Hepatic stellate cell (primary cell): ENCODE data around the gene TGFBR3.
A peak's percentile ranks its signal among the peaks of the same experiment; 100 is the strongest.
"Not testable (repeated sequence)": the region's sequence is repeated elsewhere in the genome, so short reads cannot be mapped to it uniquely, and the experiment has no call there.

Source experiments
- DNase-seq: peaks from one replicate; pipeline ENCODE4 v3.0.0; 2011; ENCODE audit warnings: low spot score

TGFBR3 gene

DNA sequence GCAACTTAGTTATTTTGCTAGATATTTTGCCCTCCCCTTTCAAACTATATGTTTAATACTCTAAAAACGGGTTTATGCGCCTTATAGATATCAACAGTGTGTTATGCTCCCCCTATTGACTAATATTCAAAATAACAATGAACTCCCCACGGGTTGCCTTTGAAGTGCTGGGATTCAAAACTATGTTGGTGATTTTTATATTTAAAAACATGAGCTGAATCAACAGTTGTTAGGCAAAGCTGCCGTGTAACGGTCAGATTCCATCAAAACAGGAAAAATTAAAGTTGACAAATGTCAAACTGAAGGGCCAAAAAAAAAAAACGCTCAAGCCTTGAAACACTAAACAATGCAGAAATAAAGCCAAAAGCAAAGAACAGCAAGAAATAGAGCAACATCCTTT lies 2.5 kb downstream of the TGFBR3 start:
- peak; percentile 54 for DNase-seq

DNA sequence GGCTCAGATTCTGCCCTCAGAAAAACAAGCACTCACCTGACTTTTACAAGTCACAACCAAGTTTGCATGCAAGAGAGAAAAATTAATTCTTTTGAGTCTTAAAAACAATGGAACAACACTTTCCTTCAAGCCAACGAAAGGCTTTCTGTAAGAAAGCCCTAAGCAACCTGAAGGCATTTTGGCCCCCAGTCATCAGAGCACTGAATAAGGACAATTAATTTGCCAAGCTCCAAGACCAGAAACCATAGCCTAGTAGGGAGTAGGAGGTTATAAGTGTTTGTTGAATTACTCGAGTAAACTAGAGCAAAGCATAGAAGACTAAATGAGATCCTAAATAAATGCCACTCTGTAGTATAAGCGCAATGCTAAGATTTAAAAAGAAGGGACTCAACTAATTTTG lies 4.7 kb downstream of the TGFBR3 start:
- no peak for DNase-seq

DNA sequence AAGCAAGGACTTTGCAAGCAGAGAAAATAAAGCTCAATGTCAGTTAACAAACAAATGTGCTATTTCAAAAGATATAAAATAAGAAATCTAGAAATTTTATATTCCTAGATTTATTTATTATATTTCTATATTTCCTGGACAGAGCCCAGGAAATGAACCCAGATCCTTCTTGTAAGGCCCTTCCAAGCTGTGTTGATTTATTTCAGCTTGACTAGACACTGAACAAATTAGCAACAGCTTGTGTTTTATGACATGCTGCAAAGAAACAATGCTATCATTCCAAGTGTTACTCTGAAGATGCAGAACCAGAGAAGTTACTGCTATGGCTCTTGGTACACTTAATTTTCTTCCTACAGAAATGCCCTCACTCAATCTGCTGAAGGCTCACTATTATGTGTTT lies 6.2 kb downstream of the TGFBR3 start:
- no peak for DNase-seq

DNA sequence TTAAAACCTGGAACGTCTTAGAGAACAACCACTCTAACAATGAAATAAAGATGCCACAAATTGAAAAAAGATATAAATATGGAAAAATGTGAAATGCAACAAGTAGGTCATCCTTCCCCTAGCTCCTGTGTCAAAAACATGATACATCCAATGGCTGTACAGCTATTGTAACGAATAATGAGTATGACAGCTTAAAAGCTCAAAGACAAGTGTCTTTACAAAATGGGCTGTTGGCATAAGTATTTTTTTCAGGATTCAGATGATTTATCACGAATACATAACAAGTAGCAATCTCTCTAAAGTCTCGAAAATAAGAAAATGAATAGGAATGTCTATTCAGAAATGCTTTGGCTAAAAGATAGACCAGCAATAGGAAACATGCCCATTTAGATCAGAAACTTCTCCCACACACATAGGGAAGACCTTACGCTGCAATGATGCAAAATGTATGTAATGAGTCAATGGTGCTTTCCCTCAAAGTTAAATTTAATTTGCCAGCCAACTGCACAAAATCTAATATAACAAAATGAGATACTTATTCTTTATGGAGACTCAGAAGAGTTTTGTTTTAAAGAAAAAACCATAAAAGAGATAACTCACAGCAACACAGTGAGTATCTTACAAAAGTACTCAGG lies 8.3 kb downstream of the TGFBR3 start:
- no peak for DNase-seq

DNA sequence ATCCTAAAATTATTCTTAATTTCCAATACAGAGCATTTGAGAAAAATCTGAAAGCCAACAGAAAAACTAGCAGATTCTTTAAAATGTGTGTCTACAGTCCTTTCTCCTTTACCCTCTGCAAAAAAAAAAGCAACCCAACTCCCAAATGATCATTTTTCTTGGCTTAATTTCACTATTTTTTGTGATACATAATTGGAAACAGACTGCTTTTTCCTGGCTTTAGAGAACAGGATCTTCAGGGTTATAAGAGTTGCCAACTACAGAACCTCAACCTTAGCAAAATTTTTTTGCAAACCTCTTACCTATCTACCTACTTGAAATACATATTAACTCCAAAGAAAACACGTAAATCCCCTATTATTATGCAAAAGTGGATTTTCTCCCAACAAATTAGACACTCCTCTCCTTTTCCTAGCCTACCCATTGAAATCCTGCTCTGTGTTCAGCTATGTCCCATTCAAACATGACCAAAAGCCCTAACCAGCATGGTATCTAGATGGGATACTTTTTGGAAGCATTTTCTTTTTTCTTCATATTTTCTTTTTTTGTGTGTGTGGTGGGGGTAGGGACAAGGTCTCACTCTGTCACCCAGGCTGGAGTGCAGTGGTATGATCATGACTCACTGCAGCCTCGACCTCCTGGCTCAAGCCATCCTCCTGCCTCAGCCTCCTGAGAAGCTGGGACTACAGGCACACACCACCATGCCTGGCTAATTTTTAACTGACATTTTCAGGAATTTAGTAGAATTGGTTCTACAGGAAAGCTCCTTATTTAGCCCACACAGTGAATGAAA lies 9.0 kb downstream of the TGFBR3 start:
- DNase-seq, result no peak

DNA sequence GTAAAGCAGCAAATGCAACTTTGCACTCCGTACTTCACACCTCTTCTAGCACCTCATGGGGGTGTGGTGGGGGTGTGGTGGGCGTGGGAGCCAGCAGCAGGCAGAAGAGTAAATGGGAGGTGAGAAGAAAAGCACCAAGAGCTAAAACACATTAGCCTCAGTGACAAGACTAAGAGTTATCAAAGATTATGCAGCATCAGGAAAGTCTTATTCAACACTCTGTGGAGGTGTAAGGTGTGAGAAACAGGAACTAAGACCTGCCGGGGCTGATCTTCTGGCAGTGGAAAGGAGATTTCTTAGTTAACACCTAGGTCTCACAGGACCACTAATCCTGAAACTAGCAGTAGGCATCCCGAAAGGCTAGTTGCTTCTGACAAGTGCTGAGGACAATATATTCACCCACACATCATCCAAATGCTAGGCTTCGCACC lies 9.9 kb downstream of the TGFBR3 start:
- DNase-seq, result no peak

DNA sequence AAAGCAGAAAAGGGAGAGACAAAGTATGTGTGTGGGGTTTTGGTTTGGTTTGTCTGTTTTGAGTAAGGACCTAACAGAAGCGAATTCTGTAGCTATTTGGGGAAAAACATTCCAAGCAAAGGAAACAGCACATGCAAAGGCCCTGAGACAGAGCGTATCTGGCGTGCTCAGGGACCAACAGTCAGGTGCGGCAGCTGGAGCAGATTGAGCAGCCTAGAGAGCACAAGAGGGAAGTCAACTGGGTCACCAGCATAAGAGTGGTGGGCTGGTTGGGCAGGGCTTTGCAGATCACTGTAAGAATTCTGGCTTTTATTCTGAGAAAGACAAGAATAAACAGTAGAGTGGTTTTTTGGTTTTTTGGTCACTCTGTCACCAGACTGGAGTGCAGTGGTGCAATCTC lies 11.8 kb downstream of the TGFBR3 start:
- no peak for DNase-seq

DNA sequence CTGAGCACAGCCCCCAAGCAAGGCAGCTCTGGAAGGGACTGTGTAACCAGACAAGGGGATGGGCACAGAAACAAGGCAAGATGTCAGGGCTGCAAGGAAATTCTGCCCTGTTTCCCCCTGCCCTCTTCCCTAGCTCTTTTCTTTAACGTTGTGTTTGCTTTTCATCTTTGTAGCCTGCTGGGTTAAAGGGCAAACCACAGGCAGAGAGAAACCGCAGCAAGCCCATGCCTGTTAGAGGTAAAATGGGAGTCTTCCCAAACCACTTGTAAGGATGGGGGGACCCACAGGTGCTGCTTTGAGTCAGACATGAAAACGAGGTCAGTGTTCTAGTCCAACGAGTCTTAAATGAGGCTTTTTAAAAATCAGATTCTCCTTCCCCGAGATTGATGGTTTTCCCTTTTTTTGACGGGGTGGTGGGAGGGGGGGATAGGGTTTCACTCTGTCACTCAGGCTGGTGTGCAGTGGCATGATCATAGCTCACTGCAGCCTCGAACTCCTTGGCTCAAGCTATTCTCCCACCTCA lies 13.3 kb downstream of the TGFBR3 start:
- no peak for DNase-seq

DNA sequence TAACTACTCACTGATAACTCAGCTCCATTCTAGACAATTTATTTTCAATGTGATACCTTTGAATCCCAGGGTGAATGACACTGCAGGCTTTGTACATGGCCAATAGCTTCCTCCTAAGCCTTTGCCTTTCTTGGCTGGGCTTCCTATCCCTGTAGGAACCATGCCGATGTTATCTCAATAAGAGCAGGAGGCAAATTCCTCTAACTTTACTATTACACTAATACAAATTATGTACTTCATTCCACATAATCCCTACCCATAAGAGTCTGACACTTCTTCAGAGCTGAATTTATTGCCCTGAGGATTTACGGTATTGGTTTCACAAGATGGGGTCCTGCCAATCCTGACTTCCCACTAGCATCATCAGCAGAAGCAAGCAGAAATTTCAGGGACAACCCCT lies 14.0 kb downstream of the TGFBR3 start:
- no peak for DNase-seq

DNA sequence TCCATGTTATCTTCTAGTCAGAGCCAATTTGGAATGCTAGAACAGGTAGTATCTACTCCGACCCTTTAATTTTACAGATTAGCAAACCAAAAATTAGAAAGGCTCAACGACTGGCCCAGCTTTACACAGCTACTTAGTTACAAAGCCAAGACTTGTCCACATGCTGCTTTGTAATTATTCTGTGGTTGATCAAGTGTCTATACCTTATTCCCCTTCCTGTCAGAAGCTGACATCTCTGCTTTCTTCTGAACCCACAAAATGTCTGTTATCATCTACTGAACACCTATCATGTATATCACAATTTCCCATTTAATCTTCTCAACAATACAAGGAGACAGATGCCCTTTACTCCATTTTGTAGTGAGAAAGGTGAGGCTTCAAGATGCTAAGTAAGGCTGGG lies 15.6 kb downstream of the TGFBR3 start:
- no peak for DNase-seq

DNA sequence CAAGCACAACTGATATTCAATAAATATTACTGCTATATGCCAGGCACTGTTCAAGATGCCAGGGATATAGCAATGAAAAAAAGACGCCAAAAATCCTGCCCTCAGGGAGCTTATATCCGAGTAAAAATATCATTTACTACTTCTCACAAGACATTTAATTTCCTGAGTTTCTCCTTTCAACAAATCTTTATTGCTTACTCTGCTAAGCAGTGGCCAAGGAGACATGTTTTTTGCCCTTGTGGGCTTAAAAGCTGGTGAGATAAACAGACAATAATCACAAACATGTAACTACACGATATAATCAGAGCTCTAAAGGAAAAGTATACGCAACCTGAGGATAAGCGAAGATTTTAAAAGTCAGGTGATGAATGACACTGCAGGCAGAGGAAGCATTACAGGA lies 19.5 kb downstream of the TGFBR3 start:
- DNase-seq, result no peak

DNA sequence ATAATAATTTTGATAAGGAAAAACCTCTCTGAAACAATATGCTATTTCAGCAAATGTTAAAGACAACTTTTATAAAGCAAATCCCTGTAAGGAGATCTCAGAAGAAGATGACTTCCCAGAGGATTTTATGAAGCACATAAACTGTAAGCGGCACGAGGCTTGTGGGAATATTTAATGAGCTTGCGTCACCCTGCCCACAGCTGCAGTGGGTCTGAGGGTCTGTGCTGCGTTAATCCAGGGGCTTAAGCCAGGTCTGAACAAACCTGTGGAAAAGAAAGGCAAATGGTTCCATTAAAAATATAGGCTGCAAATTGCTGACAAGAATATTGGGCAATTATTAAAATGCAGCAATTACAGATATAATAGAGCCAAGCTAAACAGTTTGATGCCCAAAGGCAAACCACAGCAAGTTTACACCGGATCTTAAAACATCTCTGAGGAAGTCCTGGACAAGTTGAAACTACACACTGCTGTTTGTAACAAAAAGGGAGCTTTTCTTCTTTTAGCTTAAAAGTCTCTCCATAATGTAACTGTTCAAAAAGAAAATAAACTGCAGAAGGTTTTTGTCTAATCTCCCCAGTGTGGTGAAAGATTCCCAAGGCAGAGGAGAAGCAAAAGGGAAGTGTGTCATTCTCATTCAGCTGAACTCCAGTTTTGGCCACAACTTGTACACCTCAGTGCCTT lies 21.8 kb downstream of the TGFBR3 start:
- DNase-seq, result peak; percentile 46

DNA sequence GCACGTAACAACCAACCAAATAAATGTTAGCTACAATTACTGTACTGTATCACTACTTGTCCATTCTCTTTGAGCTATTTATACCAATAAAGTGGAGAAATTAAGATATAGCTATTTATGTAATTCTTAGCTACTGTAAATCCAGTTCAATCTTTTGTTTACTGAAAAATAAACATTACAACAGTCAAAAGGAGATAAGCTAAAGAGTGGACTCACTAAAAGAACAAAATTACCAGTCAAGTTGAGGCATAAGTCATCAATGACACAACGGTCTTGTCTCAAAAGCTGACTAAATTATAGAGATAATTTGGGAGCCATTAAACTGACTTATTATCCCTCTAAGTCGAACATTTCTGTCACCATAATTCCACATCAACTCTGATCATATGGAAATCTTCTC lies 22.5 kb downstream of the TGFBR3 start:
- DNase-seq, result no peak

DNA sequence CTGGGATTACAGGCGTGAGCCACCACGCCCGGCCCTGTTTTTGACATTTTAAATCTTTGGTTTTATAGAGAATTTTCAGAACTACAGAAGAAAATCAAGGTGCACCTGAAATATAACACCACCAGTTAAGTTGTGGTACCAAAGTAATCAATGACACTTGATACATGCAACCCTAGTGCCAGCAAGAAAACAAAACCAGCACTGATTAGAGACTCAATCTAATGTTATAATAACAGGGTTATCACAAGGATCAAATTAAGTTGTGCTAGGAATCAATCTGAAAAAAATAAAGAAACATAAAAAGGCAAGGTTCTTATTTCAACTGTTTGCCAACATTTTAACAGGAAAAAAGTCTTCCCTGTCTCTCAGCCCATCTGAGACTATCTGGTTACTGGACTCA lies 23.8 kb downstream of the TGFBR3 start:
- no peak for DNase-seq

DNA sequence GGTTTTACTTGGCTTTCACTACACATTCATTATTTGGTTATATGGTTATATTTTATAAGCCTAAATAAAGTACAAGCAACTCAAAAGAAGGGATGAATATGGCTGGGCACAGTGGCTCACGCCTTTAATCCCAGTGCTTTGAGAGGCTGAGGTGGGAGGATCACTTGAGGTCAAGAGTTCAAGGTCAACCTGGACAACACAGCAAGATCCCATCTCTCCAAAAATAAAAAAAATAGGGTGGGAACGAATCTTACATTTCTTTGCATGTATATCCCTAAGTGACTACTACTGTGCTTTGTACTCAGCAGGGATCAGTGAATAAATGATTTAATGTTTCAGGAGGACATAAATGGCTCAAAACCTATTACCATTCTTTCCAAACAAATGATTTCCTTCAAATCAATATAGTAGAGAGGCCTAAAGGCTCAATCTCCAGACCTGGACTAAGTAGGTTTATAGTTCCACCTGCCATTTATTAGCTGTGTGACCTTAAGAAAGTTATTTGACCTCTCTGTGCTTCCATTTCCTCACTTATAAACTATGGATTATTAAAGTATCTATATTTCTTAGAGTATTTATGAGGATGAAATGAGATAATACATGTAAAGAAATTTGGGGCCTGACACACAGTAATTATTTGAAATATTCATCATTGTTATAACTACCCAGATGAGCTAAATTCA lies 28.3 kb downstream of the TGFBR3 start:
- DNase-seq, result no peak

DNA sequence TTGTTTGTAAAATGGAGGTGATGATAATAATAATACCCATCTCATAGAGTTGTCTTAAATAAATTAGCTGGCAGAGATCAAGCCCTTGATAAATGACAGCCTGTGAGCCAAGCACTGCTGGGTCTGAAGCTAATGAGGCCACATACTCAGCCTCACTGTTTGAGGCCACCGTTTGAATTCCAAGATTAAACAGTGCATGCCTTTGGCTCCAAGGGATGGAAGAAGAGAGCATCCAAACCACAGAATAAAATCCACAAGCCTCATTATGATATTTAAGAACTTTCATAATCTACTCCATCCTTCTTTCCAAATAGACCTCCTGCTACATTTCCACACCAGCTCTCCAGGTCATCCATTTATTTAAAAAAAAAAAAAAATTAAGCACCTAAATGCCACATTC lies 29.0 kb downstream of the TGFBR3 start:
- no peak for DNase-seq

DNA sequence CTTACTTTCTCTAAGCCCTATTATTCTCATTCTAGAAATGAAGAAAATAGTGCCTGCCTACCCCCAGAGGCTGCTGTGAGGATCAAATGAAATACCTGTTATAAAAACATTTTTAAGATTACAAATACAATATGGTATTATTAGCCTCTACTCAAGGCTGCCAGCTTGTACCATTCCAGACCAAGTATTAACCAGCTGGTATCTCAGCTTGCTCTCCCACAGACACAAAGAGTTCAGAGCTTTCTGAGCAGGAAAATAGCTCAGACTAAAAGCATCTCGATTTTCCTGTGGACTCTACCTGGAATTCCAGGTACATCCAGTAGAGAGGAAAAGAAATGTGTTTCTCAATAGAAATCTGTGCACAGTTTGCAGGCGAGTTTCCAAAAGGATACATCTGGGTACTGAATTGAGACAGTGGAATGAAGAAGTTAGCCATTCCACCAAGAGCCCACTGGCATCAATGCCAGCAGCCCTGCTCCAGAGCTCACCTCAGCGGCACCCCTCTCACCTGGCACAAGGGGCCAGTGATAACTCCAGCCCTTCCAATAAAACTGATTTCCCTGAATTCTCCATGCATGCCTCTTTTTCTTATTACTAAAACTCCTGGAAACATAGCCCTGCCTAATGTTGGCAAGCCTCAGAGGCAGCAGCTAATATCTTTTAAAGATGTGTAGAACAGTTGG lies 31.0 kb downstream of the TGFBR3 start:
- no peak for DNase-seq

DNA sequence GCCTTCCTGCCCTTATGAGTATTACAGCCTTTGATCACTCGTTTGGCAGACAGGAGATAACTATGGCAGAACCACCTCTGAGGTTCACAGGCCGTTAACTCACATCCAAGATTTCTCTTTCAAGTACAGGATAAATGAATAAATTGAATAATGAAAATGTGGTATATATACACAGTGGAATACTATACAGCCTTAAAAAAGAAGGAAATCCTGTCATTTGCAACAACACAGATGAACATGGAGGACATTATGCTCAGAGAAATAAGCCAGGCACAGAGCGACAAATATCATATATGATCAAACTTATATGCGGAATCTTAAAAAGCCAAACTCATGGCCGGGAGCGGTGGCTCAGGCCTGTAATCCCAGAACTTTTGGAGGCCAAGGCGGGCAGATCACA lies 32.6 kb downstream of the TGFBR3 start:
- DNase-seq, result no peak

DNA sequence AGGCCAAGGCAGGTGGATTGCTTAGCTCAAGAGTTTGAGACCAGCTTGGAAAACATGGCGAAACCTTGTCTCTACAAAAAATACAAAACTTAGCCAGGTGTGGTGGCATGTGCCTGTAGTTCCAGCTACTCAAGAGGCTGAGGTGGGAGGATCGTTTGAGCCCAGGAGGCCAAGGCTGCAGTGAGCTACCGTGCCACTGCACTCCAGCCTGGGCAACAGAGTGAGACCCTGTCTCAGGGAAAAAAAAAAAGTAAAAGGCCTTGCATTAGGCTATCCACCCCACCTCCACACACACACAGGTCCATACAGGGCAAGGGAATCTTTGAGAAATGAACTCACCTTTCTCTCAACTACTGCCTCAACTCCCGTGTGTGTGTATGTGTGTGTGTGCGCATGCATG lies 33.9 kb downstream of the TGFBR3 start:
- not testable (repeated sequence) for DNase-seq

DNA sequence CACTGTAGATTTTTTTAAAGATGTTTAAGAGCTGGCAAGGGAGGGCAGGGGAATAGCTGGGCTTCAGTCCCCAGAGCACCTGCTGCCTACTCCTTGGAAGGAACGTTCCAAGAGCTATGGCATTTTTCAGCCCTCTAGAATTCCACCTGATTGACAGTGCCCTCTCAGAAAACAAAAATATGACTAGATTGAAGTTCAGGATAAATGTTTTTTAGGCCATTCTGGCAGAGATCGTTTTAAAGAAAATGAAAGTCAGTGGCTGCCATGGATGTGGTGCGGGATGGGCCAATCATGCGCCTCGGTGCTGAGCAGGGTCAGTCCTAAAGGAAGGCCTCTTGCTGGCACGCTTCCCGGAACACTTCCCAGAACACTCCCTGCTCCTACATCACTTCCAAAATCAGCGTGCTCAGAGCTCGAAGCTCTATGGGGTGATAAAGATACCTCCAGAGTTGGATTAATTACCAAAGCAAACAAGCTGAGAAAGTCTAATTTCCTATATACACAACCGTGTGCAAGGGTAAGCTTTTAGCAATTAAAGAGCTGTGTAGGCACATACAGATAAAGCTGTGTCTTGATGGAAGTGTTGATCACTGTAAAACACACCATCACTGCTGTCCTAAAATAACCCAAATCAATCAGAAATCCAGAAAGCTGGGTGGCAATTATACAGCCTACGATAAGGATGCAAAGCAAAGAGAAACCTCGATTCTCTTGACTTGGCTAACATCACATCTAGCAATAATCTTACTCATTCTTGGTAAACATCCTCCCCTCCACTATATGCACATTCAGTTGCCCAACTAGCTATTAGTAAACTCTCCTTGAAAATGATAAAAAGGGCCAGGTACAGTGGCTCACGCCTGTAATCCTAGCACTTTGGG lies 34.6 kb downstream of the TGFBR3 start:
- DNase-seq, result peak; percentile 87

DNA sequence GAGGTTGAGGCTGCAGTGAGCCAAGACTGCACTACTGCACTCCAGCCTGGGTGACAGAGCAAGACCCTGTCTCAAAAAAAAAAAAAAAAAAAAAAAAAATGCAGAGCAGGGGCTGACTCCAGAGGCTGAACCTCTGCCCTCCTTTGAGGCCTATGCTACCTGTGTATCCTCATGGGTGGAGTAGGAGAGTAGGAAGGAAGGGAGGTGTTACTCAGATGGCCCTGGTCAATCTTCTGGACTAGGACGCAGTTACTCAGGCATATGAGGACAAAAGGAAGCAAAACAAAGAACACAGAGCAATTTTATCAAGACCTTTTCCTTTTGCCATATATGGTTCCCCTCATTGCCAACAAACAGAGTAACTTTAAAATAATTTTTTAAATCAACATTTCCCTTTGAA lies 35.2 kb downstream of the TGFBR3 start:
- DNase-seq, result no peak
